HL-60 (cell line): ENCODE measurements around the gene ZNF334.

Experiments used
- DNase-seq, 2 experiments: peaks; one replicate each; pipeline ENCODE4 v3.0.0-alpha.2; 2010 to 2020; ENCODE audit warnings: low read depth in 1 of 2, low spot score in 1 of 2
- H3K27ac ChIP-seq: fragments of 250-450 bp; sonication (Bioruptor Pico); replicated peaks from 2 replicates; pipeline ENCODE4 v1.5.1; 2020; ENCODE audit warnings: mild to moderate bottlenecking, moderate library complexity
- H3K27me3 ChIP-seq: fragments of 250-450 bp; sonication (Bioruptor Pico); 2 replicates; pipeline ENCODE4 v1.5.1; 2021; ENCODE audit warnings: mild to moderate bottlenecking, moderate library complexity; ENCODE audit not compliant: insufficient read depth, poor library complexity, severe bottlenecking
- H3K4me3 ChIP-seq: replicated peaks from 2 replicates; pipeline ENCODE4 v1.5.1; 2011; ENCODE audit warnings: mild to moderate bottlenecking, control low read depth, low read length; ENCODE audit not compliant: insufficient read depth
- GABPA ChIP-seq: IDR thresholded peaks from 2 replicates; pipeline ENCODE4 v1.6.1; 2012; ENCODE audit warnings: low read depth
- POLR2AphosphoS5 ChIP-seq: IDR thresholded peaks from 2 replicates; pipeline ENCODE4 v1.6.1; 2012; ENCODE audit warnings: low read depth
- SPI1 ChIP-seq: IDR thresholded peaks from 2 replicates; pipeline ENCODE4 v1.6.1; 2012; ENCODE audit warnings: low read depth, mild to moderate bottlenecking, borderline replicate concordance
- TF ChIP-seq, protein P1 (sequence below): IDR thresholded peaks from one replicate; pipeline ENCODE4 v1.5.1; 2011; ENCODE audit warnings: low read length, control low read depth, inconsistent platforms; ENCODE audit not compliant: insufficient read depth
- TF ChIP-seq, protein P2 (sequence below): IDR thresholded peaks from 2 replicates; pipeline ENCODE4 v1.6.1; 2012; ENCODE audit warnings: low read depth; ENCODE audit not compliant: insufficient replicate concordance

Gene ZNF334

DNA sequence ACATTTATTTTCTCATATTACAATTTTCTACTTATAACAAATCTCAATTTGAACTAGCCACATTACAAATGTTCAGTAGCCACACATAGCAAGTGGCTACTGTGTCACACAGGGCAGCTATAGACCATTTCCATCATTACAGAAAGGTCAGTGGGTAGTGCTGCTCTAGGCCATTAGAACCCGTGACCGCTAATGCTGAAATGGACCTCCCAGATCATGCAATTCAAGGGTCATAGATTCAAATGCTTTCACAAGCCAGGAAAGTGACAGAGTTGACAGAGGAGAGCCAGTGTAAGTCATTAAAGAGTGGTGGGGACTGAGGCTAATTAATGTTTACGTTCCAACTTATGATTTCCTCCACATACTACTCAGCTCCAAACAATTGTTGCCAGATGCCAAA is 40.6 kb upstream of the ZNF334 start:
- H3K4me3 ChIP-seq: no peak overlapping the region
- TF ChIP-seq, protein P1, sequence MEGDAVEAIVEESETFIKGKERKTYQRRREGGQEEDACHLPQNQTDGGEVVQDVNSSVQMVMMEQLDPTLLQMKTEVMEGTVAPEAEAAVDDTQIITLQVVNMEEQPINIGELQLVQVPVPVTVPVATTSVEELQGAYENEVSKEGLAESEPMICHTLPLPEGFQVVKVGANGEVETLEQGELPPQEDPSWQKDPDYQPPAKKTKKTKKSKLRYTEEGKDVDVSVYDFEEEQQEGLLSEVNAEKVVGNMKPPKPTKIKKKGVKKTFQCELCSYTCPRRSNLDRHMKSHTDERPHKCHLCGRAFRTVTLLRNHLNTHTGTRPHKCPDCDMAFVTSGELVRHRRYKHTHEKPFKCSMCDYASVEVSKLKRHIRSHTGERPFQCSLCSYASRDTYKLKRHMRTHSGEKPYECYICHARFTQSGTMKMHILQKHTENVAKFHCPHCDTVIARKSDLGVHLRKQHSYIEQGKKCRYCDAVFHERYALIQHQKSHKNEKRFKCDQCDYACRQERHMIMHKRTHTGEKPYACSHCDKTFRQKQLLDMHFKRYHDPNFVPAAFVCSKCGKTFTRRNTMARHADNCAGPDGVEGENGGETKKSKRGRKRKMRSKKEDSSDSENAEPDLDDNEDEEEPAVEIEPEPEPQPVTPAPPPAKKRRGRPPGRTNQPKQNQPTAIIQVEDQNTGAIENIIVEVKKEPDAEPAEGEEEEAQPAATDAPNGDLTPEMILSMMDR: no peak
- no peak for TF ChIP-seq SPI1
- TF ChIP-seq GABPA: no peak
- TF ChIP-seq POLR2AphosphoS5: no peak
- TF ChIP-seq, protein P2, sequence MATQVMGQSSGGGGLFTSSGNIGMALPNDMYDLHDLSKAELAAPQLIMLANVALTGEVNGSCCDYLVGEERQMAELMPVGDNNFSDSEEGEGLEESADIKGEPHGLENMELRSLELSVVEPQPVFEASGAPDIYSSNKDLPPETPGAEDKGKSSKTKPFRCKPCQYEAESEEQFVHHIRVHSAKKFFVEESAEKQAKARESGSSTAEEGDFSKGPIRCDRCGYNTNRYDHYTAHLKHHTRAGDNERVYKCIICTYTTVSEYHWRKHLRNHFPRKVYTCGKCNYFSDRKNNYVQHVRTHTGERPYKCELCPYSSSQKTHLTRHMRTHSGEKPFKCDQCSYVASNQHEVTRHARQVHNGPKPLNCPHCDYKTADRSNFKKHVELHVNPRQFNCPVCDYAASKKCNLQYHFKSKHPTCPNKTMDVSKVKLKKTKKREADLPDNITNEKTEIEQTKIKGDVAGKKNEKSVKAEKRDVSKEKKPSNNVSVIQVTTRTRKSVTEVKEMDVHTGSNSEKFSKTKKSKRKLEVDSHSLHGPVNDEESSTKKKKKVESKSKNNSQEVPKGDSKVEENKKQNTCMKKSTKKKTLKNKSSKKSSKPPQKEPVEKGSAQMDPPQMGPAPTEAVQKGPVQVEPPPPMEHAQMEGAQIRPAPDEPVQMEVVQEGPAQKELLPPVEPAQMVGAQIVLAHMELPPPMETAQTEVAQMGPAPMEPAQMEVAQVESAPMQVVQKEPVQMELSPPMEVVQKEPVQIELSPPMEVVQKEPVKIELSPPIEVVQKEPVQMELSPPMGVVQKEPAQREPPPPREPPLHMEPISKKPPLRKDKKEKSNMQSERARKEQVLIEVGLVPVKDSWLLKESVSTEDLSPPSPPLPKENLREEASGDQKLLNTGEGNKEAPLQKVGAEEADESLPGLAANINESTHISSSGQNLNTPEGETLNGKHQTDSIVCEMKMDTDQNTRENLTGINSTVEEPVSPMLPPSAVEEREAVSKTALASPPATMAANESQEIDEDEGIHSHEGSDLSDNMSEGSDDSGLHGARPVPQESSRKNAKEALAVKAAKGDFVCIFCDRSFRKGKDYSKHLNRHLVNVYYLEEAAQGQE: no peak
- H3K27me3 ChIP-seq: no peaks in the 10 kb centered on the region
- DNase-seq: no peak
- no peak overlapping the region for H3K27ac ChIP-seq

DNA sequence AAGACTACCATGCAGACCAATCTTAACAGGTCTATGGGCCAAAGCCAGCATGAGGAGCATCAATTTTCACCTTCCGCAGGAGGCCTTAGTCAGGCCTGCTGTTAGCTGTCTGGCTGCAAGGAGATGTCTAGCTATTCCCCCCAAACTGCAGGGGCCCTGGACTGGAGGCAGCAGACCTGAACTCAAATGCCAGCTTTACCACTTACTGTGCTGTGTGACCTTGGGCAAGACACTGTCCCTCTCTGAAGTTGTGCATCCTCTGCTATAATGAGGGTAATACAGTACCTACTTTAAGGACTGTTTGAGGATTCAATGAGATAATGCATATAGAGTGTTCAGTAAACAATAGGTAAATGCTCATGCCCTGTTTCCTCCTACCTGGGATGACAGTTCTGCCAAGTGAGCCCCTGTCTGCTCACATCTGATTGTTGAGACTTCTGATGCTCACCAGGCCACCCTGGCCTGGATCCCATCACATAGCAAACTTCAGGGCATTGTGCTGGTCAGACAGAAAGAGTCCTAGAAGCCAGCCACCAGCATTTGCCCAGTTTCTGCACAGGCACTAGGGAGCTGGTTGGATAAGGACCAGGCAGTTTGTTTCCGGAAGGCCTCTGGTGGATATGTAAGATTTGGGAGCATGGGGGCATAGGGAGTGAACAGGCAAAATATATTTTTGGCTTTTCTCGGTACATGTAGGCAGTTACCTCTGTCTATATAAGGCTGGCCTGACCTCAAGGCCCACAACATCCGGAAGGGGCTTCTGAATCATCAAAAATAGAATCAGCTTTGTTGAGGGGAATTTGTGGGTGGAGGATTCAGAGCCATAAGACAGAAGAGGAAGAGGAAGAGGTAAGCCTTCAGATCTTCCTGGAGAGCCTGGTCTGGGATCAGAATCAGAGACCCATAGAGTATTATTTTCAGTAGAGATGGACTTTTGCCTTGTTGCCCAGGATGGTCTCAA is 39.4 kb upstream of the ZNF334 start:
- DNase-seq: peak; percentile 50 to 55
- Histone ChIP-seq H3K27me3 (no peaks in the 10 kb centered on the region), H3K27ac (no peak overlapping the region), H3K4me3 (no peak overlapping the region)
- TF ChIP-seq POLR2AphosphoS5 (no peak), SPI1 (peak; percentile 58)

DNA sequence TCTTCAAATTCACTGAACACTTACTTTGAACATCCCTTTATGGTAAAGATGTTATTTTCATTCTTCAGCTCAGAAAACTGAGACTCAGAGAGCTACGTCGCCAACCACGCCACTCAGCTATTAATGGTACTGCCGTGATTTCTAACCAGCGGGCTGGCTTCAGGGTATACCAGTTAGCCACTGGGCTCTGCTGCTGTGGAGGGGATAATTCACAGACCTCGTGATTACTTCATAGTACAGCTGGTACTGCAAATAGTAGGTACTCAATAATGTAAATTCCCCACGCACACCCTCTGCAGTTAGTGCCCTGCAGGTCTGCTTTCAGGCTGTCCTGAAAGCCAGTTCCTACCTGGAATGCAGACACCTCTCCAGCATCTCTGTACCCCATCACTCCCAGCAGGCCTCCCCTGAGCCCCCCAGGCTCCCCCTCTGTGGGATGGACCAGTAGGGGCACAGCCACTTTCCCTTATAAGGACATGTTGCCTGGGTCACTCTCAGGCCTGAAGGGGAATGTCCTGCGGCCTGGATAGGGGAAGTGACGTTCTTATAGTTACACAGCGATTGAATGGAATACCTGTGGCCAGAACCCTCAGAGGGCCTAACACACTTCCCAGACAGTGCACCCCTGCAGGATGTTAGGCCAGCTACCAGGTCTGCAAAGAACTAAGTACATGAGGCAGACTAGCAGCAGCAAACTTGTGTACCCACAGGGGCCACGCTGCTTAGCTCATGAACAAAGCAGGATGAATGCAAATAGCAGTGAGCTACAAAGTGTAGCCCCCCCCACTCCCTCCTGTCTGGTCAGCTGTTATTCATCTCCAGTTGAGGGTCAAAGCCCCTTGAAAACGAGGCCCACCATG is 38.4 kb upstream of the ZNF334 start:
- TF ChIP-seq GABPA: no peak
- TF ChIP-seq, protein P1: no peak
- no peak for TF ChIP-seq POLR2AphosphoS5
- TF ChIP-seq, protein P2: no peak
- no peak for TF ChIP-seq SPI1
- Histone ChIP-seq H3K4me3 (no peak overlapping the region), H3K27ac (no peak overlapping the region), H3K27me3 (no peaks in the 10 kb centered on the region)
- no peak for DNase-seq

DNA sequence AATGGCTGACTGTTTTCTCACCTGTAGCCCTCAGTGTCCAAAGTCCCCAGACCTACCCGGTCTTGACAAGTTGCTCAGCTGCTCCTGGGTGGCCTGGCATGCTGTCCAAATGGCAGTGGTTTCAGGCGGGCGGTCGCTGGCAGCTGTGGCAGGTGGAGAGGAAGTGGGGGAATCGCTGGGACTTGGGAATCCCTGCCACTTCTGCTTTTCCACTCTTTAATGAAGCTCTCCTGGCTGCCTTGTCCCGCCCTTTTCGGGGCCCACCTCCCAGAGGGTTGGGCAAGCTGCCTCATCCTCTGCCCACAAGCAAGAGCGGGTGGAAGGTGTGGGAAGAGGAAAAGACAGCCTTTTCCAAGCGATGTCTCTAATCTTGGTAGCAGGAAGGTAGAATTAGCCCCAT is 37.1 kb upstream of the ZNF334 start, which contains the start of gene OCSTAMP:
Gene OCSTAMP, minus strand, starts transcription at position 194 of the 400 bp plus-strand sequence. Its CDS starts 94 bp downstream, at position 100.
- H3K27ac ChIP-seq: no peak within 1 kb of the TSS
- no peak within 1 kb of the TSS for H3K4me3 ChIP-seq
- DNase-seq: peak in 1 of 2 experiments; percentile 71
- no peaks in the 10 kb centered on the region for H3K27me3 ChIP-seq
- TF ChIP-seq GABPA (no peak), SPI1 (peak; percentile 97), POLR2AphosphoS5 (peak; percentile 87)
- TF ChIP-seq, protein P1: no peak
- TF ChIP-seq, protein P2: no peak
